ENCODE measurements around the gene LARP7. TPM values are rescaled to one million over a fixed set of nuclear protein-coding genes. Genes with fewer than 3 reads are reported as not detected.
"Not testable (repeated sequence)": the region's sequence is repeated elsewhere in the genome, so short reads cannot be mapped to it uniquely, and the experiment has no call there.

Gene LARP7
- total RNA-seq, result 10.4 and 13.7 TPM in 2 replicates

DNA sequence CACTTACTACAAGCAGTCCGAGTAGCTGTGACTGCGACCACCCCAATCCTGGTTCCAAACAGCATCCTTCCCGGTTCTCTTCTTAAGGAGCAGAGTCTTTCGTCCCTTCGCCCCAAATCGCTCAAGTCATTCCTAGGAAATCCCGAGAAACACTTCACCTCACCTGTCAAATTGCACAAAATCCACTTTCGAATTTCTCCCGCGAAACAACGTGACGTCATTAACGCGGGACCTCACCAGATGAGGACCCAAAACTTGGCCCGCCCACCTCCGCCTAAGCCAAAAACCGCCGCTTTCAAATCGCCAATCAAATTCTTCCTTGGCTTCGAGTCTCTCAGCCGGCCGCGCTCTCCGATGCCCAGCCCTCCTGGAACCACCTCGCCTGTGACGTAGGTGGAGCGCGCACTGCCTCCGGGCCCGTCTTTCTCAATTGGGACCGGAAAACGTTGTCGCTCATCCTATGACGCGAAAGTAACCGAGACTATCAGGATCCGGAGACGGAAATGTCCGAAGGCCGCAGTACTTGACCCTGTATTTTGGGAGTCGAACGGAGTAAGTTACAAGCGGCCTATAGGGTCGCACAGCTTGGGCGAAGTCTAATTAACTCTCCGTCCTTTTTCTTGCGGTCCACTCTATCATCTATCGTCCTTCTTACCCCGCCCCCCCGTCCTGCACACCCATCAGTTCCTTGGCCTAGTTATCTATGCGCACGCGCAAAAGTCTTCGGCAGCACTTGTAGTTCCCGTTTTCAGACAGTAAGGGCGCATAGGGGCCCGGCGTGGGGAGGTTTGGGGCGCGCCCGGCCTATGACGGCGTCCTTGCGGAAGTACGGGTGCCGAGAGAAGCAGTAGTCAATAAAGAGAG lies at the start of gene LARP7, which contains the start of gene ZGRF1:
TSS of gene LARP7 (plus strand) at position 456 of the 864 bp plus-strand sequence. CDS start 7,527 bp downstream, outside the sequence.
TSS of gene ZGRF1 (minus strand) at position 222 of the 864 bp plus-strand sequence. CDS start 3,733 bp downstream, outside the sequence.
- peak; percentile 99 to 100 for DNase-seq (ENCODE audit: low read depth in 2 of 2)

DNA sequence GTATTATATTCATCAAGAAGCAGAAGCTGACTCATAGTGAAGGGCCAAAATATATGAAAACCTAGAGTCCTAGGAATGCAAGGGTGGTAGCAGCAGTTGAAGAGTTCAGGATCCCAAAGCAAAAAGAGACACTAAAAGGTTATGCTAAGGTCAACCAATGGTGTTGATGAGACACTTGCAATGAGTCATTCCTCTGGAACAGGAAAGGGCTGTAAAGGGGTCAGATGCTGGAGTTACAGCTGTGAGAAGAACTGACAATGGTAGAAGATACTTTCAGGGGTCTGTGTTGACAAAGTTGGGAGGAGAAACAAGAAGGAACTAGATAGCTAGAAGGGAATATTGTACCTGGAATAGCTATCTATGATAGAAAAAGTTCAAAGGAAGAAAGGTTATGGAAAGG lies 47.7 kb upstream of the LARP7 start:
- DNase-seq (ENCODE audit: low read depth in 2 of 2), result peak in 1 of 2 donors; percentile 32

DNA sequence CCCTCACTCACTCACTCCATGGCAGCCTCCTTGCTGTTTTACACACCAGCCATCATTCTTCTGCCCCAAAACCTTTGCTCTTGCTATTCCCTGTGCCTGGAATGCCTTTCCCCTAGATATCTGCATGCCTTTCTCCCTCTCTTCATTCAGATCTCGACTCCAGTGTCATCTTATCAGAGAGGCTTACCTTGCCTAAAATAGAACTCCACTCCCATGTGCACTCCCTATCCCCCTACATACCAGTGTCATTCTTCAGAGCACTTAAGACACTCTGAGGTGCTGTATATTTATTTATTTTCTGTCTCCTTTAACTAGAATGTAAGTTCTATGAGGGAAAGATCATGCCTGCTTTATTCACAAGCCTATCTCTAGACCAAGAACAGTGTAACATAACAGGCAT lies 45.4 kb upstream of the LARP7 start:
- no peak for DNase-seq (ENCODE audit: low read depth in 2 of 2)

DNA sequence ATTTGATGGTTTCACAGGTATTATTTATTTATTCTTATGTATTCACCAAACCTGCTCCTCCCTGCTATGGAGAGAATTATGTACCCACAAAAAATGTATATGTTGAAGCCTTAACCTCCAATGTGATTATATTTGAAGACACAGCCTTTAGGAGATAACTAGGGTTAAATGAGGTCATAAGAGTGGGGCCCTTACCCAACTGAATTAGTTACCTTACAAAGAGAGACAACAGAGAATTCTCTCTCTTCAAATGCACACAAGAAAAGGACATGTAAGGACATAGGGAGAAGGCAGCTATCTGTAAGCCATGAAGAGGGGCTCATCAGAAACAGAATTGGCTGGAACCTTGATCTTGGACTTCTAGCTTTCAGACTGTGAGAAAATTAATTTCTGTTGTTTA lies 44.2 kb upstream of the LARP7 start:
- DNase-seq (ENCODE audit: low read depth in 2 of 2), result no peak

DNA sequence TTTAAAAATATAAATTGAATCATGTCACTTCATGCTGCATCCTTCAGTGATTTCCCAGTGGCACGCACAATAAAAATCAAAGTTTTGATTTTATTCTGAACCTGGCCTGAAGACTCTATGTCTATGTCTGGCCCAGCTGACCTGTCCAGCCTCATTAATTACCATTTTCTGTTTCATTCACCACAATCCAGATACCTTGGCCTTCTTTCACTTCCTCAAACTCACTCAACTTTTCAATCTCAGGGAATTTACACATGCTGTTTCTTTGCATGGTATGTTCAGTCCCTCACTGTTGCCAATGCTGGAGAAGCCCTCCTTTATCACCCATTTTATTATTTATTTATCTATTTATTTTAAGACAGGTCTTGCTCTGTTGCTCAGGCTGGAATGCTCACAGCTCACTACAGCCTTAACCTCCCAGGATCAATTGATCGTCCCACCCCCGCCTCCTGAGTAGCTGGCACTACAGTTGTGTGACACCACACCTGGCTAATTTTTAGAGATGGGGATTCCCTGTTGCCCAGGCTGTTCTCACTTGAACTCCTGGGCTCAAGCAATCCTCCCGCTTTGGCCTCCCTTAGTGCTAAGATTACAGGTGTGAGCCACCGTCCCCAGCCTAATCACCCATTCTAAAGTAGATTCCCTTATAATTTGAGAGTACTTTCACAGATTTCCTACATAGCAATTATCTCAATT lies 43.4 kb upstream of the LARP7 start:
- DNase-seq (ENCODE audit: low read depth in 2 of 2), result no peak

DNA sequence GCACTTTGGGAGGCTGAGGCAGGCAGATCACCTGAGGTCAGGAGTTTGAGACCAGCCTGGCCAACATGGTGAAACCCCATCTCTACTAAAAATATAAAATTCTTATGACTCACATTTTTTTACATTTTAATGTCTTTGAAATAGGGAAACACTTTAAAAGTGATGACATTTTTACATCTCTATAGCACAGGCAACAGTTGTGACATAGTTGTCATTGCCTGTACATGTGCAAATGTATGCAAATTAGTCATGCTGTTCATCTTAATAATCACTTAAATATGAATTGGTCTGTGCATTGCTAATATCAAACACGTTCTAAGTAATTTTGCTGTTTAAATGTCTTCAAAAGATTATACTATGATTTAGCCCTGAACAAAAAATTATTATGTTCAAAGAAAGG lies 42.0 kb upstream of the LARP7 start:
- no peak for DNase-seq (ENCODE audit: low read depth in 2 of 2)

DNA sequence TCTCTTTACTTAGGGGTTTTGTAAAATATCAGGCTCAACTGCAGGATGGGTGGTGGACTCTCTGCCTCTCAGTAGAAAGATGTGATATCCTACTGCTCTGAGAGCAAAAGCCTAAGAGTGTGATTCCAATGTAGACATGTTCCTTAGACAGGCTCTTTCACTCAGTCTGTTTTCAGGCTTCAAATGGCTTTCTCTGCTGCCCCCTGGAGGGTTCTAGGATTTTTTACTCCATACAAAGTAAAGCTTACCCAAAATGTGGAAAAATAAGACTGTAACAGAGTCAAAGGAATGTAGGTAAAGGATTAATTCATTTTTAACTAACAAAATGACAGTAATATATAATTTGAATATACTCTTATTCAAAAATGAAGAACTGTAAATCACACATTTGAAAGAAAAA lies 32.4 kb upstream of the LARP7 start:
- peak; percentile 21 to 57 for DNase-seq (ENCODE audit: low read depth in 2 of 2)

DNA sequence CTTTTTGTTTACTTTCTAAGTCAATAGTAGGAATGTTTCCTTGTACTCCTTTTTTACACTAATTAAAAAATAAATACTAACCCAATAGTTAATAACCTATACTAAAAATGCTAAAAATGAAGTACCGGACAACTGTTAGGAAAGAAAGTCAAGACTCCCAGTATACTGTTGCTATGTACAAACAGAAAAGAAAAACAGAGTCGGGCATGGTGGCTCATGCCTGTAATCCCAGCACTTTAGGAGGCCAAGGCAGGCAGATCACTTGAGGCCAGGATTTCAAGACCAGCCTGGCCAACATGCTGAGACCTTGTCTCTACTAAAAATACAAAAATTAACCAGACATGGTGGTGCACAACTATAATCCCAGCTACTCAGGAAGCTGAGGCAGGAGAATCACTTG lies 24.1 kb upstream of the LARP7 start:
- DNase-seq (ENCODE audit: low read depth in 2 of 2), result not testable (repeated sequence)

DNA sequence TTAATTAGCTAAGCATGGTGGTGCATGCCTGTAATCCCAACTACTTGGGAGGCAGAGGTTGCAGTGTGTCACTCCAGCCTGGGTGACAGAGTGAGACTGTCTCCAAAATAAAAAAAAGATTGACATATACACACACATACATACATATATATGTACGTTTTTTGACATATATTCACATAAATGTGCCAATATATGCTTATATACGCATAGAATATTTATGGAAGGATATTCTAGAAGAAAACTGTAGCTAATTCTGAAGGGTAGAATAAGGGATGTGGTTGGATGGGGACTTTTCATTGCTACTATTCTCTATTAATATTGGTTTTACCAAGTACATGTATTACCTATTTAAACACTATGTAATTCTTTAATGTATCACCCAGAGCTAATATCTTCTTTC lies 20.0 kb upstream of the LARP7 start:
- no peak for DNase-seq (ENCODE audit: low read depth in 2 of 2)

DNA sequence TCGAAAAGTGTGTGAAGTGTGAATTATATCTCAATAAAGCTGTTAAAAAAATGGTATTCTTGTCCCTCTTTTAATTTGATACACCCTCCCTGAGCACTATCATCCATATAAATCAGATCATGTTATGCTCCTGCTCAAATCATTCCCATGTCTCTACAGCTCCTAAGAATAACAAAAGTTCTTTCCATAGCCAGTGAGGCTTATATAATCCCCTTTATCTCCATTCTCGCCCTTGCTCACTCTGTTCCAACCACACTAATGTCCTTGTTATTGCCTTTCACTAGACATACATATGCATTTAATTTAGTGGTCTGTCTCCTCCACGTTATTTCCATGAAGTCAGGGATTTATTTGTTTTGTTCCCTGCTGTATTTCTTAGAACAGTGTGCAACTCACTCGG lies 10.7 kb upstream of the LARP7 start:
- DNase-seq (ENCODE audit: low read depth in 2 of 2), result no peak

DNA sequence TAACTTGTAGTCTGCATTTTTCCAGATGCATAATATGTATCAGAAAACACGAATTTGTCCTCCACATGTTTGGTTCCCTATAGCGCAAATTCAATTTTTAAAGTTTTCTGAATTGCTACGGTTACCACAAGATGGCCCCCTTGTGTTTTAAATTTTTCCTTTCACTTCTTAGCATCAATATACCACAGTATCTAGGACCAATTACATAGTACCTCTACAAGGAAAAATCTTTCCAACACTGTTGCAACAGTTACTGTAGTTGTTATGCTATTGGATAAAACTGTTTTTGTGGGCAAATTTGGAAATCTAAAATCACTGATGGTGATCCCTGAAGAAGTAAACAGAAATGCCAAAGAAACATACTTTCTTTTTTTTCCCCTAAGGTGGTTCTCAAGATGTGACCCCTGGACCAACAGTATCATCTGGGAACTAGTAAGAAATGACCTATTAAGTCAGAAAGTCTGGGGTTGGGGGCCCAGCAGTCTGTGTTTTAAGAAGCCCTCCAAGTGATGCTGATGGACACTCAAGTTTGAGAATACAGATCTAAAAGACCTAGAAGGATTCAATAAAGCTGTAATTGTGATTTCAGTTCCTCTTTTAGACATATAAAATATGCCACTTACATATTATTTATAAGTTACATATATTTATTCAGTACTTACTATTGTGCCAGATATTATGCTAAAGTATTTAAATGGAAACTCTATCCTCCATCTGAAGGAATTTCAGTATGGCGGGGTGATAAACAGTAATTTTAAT lies 3.3 kb upstream of the LARP7 start:
- DNase-seq (ENCODE audit: low read depth in 2 of 2), result peak; percentile 14 to 20

DNA sequence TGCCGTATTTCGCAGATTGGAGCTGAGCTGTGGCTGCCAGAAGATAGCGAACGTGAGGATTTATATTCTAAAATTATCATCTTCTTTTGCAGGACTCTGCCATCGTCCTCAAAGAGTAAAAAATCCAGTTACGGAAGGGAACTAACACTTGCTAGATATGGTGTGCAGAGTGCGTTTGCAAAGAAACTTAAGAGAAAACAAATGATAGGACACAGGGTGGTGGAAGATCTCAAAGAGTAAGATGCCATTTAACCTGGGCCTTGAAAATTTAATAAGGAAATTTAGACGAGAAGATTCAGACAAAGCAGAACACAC lies 566 bp downstream of the LARP7 start:
- no peak for DNase-seq (ENCODE audit: low read depth in 2 of 2)

DNA sequence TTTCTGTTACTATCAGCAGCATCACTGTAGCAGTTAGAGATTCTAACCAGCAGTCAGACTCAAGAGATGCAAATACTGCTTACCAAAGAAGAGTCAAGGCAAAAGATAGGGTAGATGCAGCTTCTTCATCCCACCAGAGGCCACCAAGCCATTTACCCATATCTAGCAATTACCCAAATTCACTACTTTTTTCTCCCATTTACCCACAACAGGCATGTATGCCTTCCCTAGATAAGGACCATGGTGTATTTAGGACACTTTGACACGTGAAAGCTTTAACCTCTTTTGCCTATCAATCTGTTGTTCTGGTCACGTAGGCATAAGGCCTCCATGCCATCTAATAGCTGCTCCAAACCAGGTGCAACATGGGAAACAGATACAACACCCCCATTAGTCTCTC lies 5.6 kb downstream of the LARP7 start:
- no peak for DNase-seq (ENCODE audit: low read depth in 2 of 2)

DNA sequence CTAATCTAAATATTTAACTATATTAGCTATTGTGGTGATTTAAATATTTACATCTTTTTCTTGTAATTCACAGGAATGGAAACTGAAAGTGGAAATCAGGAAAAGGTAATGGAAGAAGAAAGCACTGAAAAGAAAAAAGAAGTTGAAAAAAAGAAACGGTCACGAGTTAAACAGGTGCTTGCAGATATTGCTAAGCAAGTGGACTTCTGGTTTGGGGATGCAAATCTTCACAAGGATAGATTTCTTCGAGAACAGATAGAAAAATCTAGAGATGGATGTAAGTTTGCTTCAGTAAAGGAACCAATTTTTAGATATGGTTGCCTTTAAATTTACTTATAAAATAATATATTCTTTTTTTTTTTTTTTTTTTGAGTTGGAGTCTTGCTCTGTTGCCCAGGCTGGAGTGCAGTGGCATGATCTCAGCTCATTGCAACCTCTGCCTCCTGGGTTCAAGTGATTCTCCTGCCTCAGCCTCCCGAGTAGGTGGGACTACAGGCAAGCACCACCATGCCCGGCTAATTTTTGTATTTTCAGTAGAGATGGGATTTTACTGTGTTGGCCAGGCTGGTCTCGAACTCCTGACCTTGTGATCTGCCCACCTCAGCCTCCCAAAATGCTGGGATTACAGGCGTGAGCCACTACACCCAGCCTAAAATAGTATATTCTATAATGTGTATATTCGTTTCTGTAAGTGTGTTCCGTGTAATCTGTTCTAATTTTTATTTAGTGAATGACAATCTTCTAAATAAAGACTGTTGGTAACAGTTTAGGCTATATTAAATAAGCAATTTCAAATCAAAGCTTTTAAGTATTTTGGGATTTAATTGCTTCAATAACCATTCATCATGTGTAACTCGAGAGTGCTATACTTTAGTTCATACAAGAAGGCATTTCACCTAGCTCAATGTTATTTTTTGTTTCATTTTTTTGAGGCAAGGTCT lies 7.9 kb downstream of the LARP7 start:
- DNase-seq (ENCODE audit: low read depth in 2 of 2), result not testable (repeated sequence)

DNA sequence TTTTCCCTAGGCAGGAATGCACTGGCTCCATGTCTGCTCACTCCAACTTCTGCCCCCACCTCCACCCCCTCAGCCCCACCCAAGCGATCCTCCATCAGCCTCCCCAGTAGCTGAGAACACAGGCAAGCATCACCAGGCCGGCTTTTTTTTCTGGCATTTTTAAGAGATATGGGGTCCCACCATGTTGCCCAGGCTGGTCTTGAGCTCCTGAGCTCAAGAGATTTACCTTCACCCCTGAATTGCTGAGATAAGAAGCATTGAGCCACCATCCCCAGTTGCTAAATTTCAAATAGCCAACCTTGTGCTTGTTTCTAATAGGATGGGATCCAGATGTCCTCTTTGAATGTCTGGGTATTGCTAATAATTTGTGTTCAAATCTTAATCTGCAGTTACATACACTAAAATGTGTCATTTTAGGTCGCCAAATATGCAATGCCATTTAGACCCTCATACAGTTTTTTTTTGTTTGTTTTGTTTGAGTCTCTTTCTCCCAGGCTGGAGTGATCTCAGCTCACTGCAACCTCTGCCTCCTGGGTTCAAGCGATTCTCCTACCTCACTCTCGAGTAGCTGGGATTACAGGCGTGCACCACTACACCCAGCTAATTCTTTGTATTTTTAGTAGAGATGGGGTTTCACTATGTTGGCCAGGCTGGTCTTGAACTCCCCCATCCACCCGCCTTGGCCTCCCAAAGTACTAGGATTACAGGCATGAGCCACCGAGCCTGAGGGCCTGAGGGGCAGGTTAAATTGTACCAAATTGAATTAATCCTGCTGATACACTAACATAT lies 8.8 kb downstream of the LARP7 start:
- no peak for DNase-seq (ENCODE audit: low read depth in 2 of 2)

DNA sequence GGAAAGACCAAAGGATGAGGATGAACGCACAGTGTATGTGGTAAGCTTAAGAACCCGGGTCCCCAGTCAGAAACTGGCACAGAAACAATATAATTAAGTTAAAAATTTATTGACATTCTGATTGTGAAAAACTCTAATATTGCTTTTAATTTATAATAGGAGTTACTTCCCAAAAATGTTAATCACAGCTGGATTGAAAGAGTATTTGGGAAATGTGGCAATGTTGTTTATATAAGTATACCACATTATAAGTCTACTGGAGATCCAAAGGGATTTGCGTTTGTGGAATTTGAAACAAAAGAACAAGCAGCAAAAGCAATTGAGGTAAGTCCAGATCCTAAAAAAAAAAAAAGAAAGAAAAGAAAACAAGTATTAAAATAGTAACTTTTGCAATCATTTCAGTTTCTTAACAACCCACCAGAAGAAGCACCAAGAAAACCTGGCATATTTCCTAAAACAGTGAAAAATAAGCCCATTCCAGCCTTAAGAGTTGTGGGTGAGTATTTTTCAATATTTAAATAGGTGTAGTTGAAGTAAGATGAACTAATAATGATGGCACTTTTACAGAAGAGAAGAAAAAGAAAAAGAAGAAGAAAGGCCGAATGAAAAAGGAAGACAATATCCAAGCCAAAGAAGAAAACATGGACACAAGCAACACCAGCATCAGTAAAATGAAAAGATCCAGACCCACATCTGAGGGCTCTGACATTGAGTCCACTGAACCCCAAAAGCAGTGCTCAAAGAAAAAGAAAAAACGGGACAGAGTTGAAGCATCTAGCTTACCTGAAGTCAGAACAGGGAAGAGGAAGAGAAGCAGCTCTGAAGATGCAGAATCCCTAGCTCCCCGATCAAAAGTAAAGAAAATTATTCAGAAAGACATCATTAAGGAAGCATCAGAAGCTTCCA lies 9.9 kb downstream of the LARP7 start:
- no peak for DNase-seq (ENCODE audit: low read depth in 2 of 2)

DNA sequence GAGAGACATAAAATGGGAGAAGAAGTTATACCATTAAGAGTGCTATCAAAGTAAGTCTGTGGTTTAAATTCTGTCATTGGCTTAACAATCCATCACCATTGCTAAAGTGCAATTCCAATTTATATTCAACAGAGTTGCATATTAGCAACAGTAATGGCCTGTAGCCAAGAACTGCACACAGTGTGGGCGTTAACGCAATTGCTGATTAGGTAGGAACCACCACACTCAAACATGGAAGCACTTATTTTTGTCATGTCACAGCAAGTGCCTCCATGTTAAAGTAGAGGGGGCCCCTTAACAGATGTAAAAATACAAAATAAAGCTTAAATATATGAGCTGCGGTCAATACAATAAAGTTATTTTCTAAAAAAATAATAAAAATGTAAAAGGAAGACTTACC lies 10.8 kb downstream of the LARP7 start:
- no peak for DNase-seq (ENCODE audit: low read depth in 2 of 2)

DNA sequence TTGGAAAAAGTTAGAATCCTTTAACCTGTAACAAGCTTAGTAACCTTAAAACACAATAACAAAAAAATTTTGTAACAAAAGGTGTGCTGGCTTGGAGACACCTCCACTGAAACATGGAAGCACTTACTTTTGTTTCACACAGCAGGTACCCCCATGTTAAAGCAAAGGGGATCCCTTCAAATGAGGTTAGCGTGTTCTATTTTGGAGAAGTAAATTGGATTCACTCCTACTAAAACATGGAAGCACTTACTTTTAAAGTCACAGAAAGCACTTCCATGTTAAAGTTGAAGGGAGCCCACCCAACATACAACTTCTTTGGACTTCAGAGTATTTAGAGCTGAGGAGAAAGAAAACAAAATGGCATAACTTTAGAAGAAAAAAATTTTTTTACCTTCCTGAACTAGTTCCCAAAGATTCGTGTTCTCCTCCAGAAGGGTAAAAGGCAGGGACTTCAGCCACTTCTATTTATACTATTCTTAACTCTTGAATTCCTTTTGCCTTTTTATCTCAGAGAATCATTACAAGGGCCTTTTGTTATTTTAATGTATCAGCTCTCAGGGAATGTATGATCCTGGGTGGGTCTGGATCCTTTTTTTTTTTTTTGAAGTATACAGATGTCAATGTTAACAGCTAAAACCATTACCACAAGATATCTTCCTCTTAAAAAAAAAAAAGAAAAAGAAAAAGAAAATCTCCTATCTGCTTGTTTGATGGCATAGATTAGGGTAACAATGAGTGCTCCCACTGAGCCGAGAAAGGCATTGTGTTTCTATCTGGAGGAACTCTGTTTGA lies 11.5 kb downstream of the LARP7 start:
- DNase-seq (ENCODE audit: low read depth in 2 of 2), result no peak
